ENCODE measurements around the gene KDM2A. TPM values are rescaled to one million over a fixed set of nuclear protein-coding genes. Genes with fewer than 3 reads are reported as not detected.

KDM2A gene
- total RNA-seq, 2 experiments from 2014 or later, result 90.3 to 93.1 TPM

DNA sequence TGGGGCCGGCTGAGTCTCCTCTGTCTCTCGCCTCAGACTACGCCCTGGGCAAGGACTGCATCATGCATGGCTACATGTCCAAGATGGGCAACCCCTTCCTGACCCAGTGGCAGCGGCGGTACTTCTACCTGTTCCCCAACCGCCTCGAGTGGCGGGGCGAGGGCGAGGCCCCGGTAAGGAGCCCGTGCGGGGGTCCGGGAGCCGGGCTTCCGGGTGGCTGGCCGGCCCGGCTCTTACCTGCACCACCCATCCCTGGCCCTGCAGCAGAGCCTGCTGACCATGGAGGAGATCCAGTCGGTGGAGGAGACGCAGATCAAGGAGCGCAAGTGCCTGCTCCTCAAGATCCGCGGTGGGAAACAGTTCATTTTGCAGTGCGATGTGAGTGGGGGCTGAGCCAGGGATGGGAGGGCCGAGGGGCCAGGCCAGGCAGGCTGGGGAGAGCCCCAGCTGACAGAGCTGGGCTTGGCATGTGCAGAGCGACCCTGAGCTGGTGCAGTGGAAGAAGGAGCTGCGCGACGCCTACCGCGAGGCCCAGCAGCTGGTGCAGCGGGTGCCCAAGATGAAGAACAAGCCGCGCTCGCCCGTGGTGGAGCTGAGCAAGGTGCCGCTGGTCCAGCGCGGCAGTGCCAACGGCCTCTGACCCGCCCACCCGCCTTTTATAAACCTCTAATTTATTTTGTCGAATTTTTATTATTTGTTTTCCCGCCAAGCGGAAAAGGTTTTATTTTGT, 165.9 kb downstream of the KDM2A start:
- peaks cover 75% of the 10 kb centered on the region for H3K36me3 Mint-ChIP-seq (ENCODE audit: low read depth)
- peaks cover 60% of the 10 kb centered on the region for H3K4me1 Mint-ChIP-seq (ENCODE audit: low read depth)
- peak overlapping the region; percentile 64 for H3K27ac Mint-ChIP-seq

DNA sequence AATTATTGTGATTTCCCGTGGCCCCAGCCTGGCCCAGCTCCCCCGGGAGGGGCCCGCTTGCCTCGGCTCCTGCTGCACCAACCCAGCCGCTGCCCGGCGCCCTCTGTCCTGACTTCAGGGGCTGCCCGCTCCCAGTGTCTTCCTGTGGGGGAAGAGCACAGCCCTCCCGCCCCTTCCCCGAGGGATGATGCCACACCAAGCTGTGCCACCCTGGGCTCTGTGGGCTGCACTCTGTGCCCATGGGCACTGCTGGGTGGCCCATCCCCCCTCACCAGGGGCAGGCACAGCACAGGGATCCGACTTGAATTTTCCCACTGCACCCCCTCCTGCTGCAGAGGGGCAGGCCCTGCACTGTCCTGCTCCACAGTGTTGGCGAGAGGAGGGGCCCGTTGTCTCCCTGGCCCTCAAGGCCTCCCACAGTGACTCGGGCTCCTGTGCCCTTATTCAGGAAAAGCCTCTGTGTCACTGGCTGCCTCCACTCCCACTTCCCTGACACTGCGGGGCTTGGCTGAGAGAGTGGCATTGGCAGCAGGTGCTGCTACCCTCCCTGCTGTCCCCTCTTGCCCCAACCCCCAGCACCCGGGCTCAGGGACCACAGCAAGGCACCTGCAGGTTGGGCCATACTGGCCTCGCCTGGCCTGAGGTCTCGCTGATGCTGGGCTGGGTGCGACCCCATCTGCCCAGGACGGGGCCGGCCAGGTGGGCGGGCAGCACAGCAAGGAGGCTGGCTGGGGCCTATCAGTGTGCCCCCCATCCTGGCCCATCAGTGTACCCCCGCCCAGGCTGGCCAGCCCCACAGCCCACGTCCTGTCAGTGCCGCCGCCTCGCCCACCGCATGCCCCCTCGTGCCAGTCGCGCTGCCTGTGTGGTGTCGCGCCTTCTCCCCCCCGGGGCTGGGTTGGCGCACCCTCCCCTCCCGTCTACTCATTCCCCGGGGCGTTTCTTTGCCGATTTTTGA, 166.8 kb downstream of the KDM2A start:
- peak overlapping the region; percentile 97 for H3K27ac Mint-ChIP-seq
- ChIA-PET CTCF (interaction anchor here (3.4 to 5.5 kb wide), 2 partner anchors 9 to 16 kb away, joined by 36 to 60 read pairs; partner anchors contain the start of gene GRK2), POLR2A (interaction anchor here (0.6 to 7.5 kb wide), 4 partner anchors 8 to 297 kb away, joined by 3 to 201 read pairs (median 48); partner anchors contain the start of genes GRK2 and GSTP1)
- H3K27me3 Mint-ChIP-seq (ENCODE audit: low read depth), result no peaks in the 10 kb centered on the region
- DNase-seq, result no peak
- peaks cover 64% of the 10 kb centered on the region for H3K4me1 Mint-ChIP-seq (ENCODE audit: low read depth)
- ATAC-seq, result no peak
- H3K9me3 Mint-ChIP-seq (ENCODE audit: insufficient read depth), result no peaks in the 10 kb centered on the region
- H3K4me3 Mint-ChIP-seq, result peak overlapping the region; percentile 75
- H3K36me3 Mint-ChIP-seq (ENCODE audit: low read depth), result peaks cover 74% of the 10 kb centered on the region

More for the DNA sequence above, 165.9 kb downstream of the KDM2A start:
- ChIA-PET CTCF (no interaction called here), POLR2A (interaction anchor here (0.6 to 7.5 kb wide), 3 partner anchors 12 to 45 kb away, joined by 3 to 201 read pairs (median 18); partner anchors contain the start of gene GRK2)
- ATAC-seq (no peak), DNase-seq (no peak)
- Mint-ChIP-seq H3K4me3 (no peak overlapping the region), H3K27me3 (ENCODE audit: low read depth) (no peaks in the 10 kb centered on the region), H3K9me3 (ENCODE audit: insufficient read depth) (no peaks in the 10 kb centered on the region)

DNA sequence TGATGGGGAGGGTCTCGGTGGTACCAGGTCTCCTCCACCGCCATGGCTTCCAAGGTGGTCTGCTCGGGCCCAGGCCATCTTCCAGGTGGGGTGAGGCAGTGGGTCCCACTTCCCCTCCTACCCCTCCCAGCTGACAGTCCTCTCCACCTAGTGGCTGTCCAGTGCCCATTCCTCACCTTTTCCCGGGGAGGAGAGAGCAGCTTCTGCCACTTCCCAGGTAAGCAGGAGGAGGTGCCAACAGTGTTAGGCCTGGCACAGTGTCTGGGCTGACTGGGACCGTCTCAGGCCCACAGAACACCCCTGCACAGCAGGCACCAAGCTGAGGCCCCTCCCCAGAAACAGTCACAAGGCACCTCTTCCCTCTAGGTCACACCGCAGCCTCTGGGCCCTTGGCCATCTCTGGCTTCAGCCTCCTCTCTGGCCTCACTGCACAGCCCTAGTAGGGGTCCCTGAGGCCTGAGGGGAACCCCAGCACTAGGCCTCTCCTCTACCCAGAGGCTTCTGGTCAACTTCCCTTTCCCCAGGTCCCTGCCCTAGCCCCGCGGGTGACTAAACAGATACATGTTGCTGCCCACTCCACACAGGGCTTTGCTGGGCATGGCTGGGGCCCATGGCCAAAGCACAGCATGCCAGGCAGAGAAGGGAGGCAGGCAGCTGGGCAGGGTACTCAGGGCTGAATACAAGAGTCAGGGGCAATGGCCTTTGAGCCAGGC, 167.7 kb downstream of the KDM2A start:
- Mint-ChIP-seq H3K9me3 (ENCODE audit: insufficient read depth) (no peaks in the 10 kb centered on the region), H3K4me3 (peak overlapping the region; percentile 75), H3K27me3 (ENCODE audit: low read depth) (no peaks in the 10 kb centered on the region), H3K4me1 (ENCODE audit: low read depth) (peaks cover 74% of the 10 kb centered on the region), H3K36me3 (ENCODE audit: low read depth) (peaks cover 75% of the 10 kb centered on the region), H3K27ac (peak overlapping the region; percentile 97)
- DNase-seq, result no peak
- ChIA-PET POLR2A (interaction anchor here (1.0 to 7.5 kb wide), 7 partner anchors 9 to 296 kb away, joined by 3 to 201 read pairs (median 11); partner anchors contain the start of genes GRK2, GSTP1, POLD4 and PTPRCAP), CTCF (interaction anchor here (2.7 to 5.5 kb wide), 4 partner anchors 7 to 25 kb away, joined by 9 to 60 read pairs (median 26); partner anchors contain the start of gene GRK2)
- no peak for ATAC-seq

DNA sequence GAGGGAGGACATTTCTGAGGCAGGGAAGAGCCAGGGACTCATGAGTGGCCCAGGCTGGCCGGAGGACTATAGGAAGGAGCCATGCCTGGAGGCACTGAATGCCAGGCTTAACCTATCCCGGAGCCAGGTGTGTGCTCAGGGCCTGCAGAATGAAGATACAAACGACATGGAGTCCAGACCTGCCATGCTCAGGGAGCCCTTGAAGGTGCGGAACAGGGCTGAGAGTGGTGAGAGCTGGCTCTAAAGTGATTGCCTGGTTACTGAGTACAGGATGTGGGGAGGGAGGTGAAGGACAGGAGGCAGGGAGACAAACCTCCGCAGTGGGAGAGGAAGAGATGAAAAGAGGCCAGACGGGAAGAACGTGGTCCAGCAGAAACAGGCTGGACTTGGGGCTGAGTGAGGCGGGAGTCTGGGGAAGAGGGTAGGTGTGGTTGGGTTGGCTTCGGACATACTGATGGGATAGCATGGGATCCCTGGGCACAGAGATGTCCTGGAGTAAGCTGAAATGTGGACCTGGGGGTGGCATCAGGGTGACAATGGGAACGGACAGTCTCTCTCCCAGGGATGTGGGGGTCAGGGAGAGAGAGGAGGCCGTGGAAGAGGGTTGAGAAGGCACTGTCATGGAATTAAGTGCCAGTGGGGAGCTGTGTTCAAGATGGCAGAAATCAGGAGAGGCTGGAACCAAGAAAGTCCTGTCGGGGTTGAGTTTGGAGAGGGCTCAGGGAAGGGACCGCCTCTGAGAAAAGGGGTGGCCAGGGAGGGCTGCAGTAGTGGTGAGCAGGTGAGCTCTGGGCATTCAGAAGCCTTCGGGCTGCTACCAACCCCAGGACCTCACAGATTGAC, 168.5 kb downstream of the KDM2A start:
- POLR2A ChIA-PET, result interaction anchor here (0.9 to 7.5 kb wide), 11 partner anchors 10 to 296 kb away, joined by 3 to 201 read pairs (median 11); partner anchors contain the start of genes GRK2, GSTP1, POLD4 and PTPRCAP
- H3K27me3 Mint-ChIP-seq (ENCODE audit: low read depth), result no peaks in the 10 kb centered on the region
- H3K9me3 Mint-ChIP-seq (ENCODE audit: insufficient read depth), result no peaks in the 10 kb centered on the region
- CTCF ChIA-PET, result interaction anchor here (1.0 to 5.5 kb wide), 8 partner anchors 8 to 58 kb away, joined by 3 to 60 read pairs (median 12); partner anchors contain the start of gene GRK2
- H3K4me3 Mint-ChIP-seq, result peak overlapping the region; percentile 75
- peaks cover 77% of the 10 kb centered on the region for H3K36me3 Mint-ChIP-seq (ENCODE audit: low read depth)
- peaks cover 78% of the 10 kb centered on the region for H3K4me1 Mint-ChIP-seq (ENCODE audit: low read depth)
- ATAC-seq (peak; percentile 25), DNase-seq (peak; percentile 76)
- peak overlapping the region; percentile 97 for H3K27ac Mint-ChIP-seq

DNA sequence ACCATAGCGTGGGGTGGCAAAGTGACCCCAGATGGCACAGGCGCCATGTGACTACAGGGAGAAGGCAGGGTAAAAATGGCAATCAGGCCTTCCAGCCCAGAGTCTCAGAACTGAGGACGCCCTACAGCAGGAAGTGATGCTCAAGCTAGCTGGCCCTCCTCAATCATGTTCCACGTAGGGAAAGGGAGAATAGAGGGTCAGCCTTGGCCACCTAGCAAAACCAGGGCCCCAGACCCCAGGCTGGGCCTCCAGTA, 169.1 kb downstream of the KDM2A start:
- Mint-ChIP-seq H3K4me1 (ENCODE audit: low read depth) (peaks cover 78% of the 10 kb centered on the region), H3K9me3 (ENCODE audit: insufficient read depth) (no peaks in the 10 kb centered on the region), H3K36me3 (ENCODE audit: low read depth) (peaks cover 77% of the 10 kb centered on the region), H3K27me3 (ENCODE audit: low read depth) (no peaks in the 10 kb centered on the region), H3K4me3 (peak overlapping the region; percentile 75), H3K27ac (peak overlapping the region; percentile 97)
- no peak for DNase-seq
- CTCF ChIA-PET, result interaction anchor here (1.0 to 5.5 kb wide), 8 partner anchors 9 to 58 kb away, joined by 3 to 60 read pairs (median 12); partner anchors contain the start of gene GRK2
- no peak for ATAC-seq
- POLR2A ChIA-PET, result interaction anchor here (0.9 to 7.5 kb wide), 11 partner anchors 10 to 150 kb away, joined by 3 to 201 read pairs (median 11); partner anchors contain the start of genes GRK2, POLD4, PTPRCAP and SSH3

DNA sequence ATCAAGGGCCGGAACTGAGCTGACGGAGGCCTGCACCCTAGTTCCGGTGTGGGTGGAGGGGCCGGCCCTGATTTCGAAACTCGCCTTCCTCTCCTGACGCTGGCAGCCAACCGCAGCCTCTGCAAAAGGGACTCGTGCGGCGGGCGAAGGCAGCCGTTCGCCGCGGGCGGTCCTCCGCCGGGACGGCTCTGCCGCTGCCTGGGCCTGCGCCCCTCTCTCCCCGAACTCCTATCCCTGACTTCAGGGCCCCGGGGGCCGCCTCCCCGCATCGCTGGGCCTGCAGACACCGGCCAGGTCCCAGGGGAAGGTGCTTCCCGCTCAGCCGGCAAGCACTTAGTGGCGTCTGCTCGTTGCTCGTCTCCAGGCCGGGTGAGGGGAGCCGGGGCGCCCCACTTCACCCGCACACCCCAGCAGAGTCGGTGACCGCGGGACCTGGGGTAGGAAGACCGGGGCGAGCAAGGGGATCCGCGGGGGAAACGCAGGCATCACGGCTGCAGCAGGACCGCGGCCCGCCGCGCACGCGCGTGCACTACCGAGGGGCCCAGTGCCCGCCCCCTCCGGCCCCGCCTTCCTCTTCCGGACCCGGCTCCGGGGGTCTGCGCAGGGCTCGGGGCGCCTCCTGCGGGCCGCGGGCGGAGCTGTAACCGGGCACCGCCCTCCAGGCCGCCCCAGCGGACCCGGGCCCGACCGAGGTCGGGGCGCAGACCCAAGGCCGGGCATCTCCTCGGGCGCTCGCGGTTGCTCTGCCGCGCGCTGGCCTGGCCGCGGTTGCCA, 169.6 kb downstream of the KDM2A start:
- Mint-ChIP-seq H3K27me3 (ENCODE audit: low read depth) (no peaks in the 10 kb centered on the region), H3K4me1 (ENCODE audit: low read depth) (peaks cover 79% of the 10 kb centered on the region), H3K9me3 (ENCODE audit: insufficient read depth) (no peaks in the 10 kb centered on the region), H3K36me3 (ENCODE audit: low read depth) (peaks cover 75% of the 10 kb centered on the region), H3K4me3 (peak overlapping the region; percentile 75), H3K27ac (peak overlapping the region; percentile 97)
- DNase-seq, result peak; percentile 94
- CTCF ChIA-PET, result interaction anchor here (0.7 to 5.5 kb wide), 8 partner anchors 9 to 31 kb away, joined by 3 to 60 read pairs (median 12); partner anchors contain the start of gene GRK2
- ATAC-seq, result peak; percentile 72
- POLR2A ChIA-PET, result interaction anchor here (0.6 to 7.5 kb wide), 17 partner anchors 9 to 149 kb away, joined by 3 to 201 read pairs (median 6); partner anchors contain the start of genes GRK2, POLD4, PTPRCAP and SSH3

DNA sequence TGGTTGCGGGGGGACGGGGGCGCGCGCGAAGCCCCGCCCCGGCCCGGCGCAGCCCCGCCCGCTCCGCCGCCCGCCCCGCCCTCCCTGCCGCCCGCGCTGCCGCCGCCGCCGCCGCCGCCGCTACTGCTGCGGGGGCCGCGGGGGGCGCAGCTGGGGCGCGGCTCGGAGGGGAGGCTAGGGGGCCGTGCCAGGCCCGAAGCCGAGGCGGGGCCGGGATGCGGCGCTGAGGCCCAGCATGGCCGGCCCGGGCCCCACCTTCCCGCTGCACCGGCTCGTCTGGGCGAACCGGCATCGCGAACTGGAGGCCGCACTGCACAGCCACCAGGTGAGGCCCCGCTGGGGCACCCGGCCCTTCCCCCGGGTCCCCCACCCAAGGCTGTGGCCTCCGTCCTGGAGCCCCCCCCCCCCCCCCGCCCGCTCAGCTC, 170.2 kb downstream of the KDM2A start, which contains the start of gene ANKRD13D:
TSS of gene ANKRD13D (plus strand) at position 78 of the 425 bp plus-strand sequence. CDS start at position 236, 158 bp downstream.
- Mint-ChIP-seq H3K27me3 (ENCODE audit: low read depth) (no peaks in the 10 kb centered on the region), H3K27ac (peak within 1 kb of the TSS; percentile 97), H3K36me3 (ENCODE audit: low read depth) (peaks cover 75% of the 10 kb centered on the region), H3K4me1 (ENCODE audit: low read depth) (peaks cover 78% of the 10 kb centered on the region), H3K9me3 (ENCODE audit: insufficient read depth) (peaks cover 3% of the 10 kb centered on the region), H3K4me3 (peak within 1 kb of the TSS; percentile 94)
- no peak for DNase-seq
- ChIA-PET POLR2A (interaction anchor here (0.6 to 7.5 kb wide), 14 partner anchors 9 to 123 kb away, joined by 3 to 201 read pairs (median 6); partner anchors contain the start of genes GRK2, POLD4 and SSH3), CTCF (interaction anchor here (0.7 to 5.5 kb wide), 8 partner anchors 10 to 31 kb away, joined by 3 to 60 read pairs (median 12); partner anchors contain the start of gene GRK2)
- ATAC-seq, result peak; percentile 42

DNA sequence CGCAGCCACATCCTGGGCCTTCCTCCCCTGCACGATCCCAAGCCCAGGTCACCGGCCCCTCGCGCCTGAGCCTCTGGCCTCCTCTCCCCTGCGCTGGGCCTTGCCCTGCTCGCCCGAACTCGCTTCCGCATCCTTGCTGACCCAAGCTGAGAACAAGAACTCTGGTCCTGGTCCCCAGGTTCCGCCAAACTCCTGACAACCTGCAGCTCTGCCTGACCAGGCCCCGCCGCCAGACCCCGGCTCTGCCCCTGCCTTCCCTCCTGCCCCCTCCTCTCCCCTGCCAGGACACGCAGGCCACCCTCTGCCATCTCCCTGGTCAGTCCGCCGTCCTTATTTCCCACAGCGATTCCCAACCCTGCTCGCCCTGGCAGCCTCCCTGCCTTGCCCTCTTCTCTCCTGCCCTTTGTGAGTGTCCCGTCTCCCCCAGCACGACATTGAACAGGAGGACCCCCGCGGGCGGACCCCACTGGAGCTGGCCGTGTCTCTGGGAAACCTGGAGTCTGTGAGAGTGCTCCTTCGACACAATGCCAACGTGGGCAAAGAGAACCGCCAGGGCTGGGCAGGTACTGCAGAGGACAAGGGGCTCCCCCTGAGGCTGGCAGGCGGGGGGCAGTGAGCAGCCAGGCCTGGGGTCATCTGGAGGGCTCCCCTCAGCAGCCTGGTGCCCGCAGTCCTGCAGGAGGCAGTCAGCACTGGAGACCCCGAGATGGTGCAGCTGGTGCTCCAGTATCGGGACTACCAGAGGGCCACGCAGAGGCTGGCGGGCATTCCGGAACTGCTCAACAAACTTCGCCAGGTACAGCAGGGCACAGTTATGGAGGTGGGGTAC, 170.8 kb downstream of the KDM2A start:
- H3K4me1 Mint-ChIP-seq (ENCODE audit: low read depth), result peaks cover 73% of the 10 kb centered on the region
- peaks cover 78% of the 10 kb centered on the region for H3K36me3 Mint-ChIP-seq (ENCODE audit: low read depth)
- peaks cover 3% of the 10 kb centered on the region for H3K9me3 Mint-ChIP-seq (ENCODE audit: insufficient read depth)
- peak overlapping the region; percentile 94 for H3K4me3 Mint-ChIP-seq
- ChIA-PET CTCF (interaction anchor here (2.7 to 5.5 kb wide), 4 partner anchors 10 to 28 kb away, joined by 9 to 60 read pairs (median 30); partner anchors contain the start of gene GRK2), POLR2A (interaction anchor here (0.7 to 7.5 kb wide), 10 partner anchors 8 to 63 kb away, joined by 3 to 201 read pairs (median 6); partner anchors contain the start of genes GRK2, POLD4 and SSH3)
- H3K27ac Mint-ChIP-seq, result peak overlapping the region; percentile 95
- H3K27me3 Mint-ChIP-seq (ENCODE audit: low read depth), result no peaks in the 10 kb centered on the region
- ATAC-seq (no peak), DNase-seq (no peak)

Measured in activated CD8-positive, alpha-beta T cell treated with anti-CD3 and anti-CD28 coated beads, Interleukin-2, amount 10 ng/mL, durations not matched to agents 7 days and 5 days (primary cell).